HepG2 (cell line): Measurements from ENCODE around the gene PNMA5. TPM values are rescaled to one million over a fixed set of nuclear protein-coding genes. Genes with fewer than 3 reads are reported as not detected.
"Not testable (repeated sequence)": the region's sequence is repeated elsewhere in the genome, so short reads cannot be mapped to it uniquely, and the experiment has no call there.

Experiments
- ATAC-seq: fragments of 200-7000 bp; cut with Tn5 transposase; 3 replicates; pipeline ENCODE4 v1.9.1; 2020; ENCODE audit warnings: mild to moderate bottlenecking, moderate library complexity
- BruUV-seq: library from RNA; stranded (reverse); fragments of 400-500 nt; replicated peaks from 2 replicates; lab custom pipeline; 2021; lab: Mats Ljungman, UMichigan
- CTCF ChIA-PET: fragments of 300-600 bp; formaldehyde crosslinking; extraction: SDS; loops from one replicate; lab custom pipeline; 2021; ENCODE audit warnings: low total read pairs, inconsistent platforms, low intra/inter-chr PET ratio; lab: Yijun Ruan, JAX
- POLR2A ChIA-PET: fragments of 350-600 bp; sonication (Branson Sonifier 250); formaldehyde crosslinking; loops from one replicate; lab custom pipeline; 2020; ENCODE audit warnings: antibody characterized with exemption, inconsistent platforms; lab: Yijun Ruan, JAX
- DNase-seq: peaks from one replicate; pipeline ENCODE4 v3.0.0-alpha.2; 2015; ENCODE audit warnings: low spot score
- FAIRE-seq: peaks from 3 replicates; lab custom pipeline; 2011; peaks lifted over from hg19 to GRCh38; lab: Jason Lieb, UNC
- H2AFZ ChIP-seq: one replicate; pipeline ENCODE4 v1.6.1; 2011; ENCODE audit warnings: low read length, inconsistent platforms
- H3K27ac ChIP-seq: fragments of 300-600 bp; 3 replicates; pipeline ENCODE4 v1.8.0; 2011; ENCODE audit warnings: mixed run types, mild to moderate bottlenecking, mixed read lengths, low read length, inconsistent platforms; ENCODE audit not compliant: insufficient read depth; ENCODE audit errors: extremely low read length
- H3K27me3 ChIP-seq, 2 experiments: fragments of 200-600 bp in 1 of 2; 2 replicates in 1 of 2; 3 replicates in 1 of 2; pipeline versions ENCODE4 v1.6.0 to v1.8.0; 2011; ENCODE audit warnings: low read length in 2 of 2, mild to moderate bottlenecking in 2 of 2, moderate library complexity in 2 of 2, inconsistent platforms in 1 of 2; ENCODE audit not compliant: insufficient read depth in 2 of 2, control insufficient read depth in 1 of 2
- H3K36me3 ChIP-seq, 2 experiments: fragments of 200-600 bp in 1 of 2; replicated peaks in 1 of 2; 2 replicates in 1 of 2; 3 replicates in 1 of 2; pipeline versions ENCODE4 v1.5.1 to v1.8.0; 2011; ENCODE audit warnings: low read length in 2 of 2, inconsistent platforms in 1 of 2; ENCODE audit not compliant: insufficient read depth in 2 of 2, control insufficient read depth in 1 of 2
- H3K4me1 ChIP-seq: 2 replicates; pipeline ENCODE4 v1.5.1; 2012; ENCODE audit warnings: low read length, inconsistent platforms; ENCODE audit not compliant: insufficient read depth
- H3K4me2 ChIP-seq: 2 replicates; pipeline ENCODE4 v1.6.0; 2011; ENCODE audit warnings: low read depth, low read length, inconsistent platforms
- H3K4me3 ChIP-seq, 3 experiments: fragments of 200-600 bp in 1 of 3; sonication (generic), shearing (Covaris generic) in 1 of 3; replicated peaks in 1 of 3; 2 replicates each; pipeline ENCODE4 v1.5.1; 2011 to 2016; ENCODE audit warnings: low read length in 3 of 3, inconsistent platforms in 2 of 3, low read depth in 2 of 3, mild to moderate bottlenecking in 2 of 3, control low read depth in 1 of 3, mixed read lengths in 1 of 3; ENCODE audit not compliant: insufficient read depth in 1 of 3
- H3K79me2 ChIP-seq: one replicate; pipeline ENCODE4 v1.6.1; 2011; ENCODE audit warnings: low read length, inconsistent platforms; ENCODE audit not compliant: insufficient read depth
- H3K9ac ChIP-seq: 2 replicates; pipeline ENCODE4 v1.6.0; 2011; ENCODE audit warnings: mild to moderate bottlenecking, low read depth, low read length, inconsistent platforms; ENCODE audit not compliant: insufficient read depth
- H3K9me3 ChIP-seq: 2 replicates; pipeline ENCODE4 v1.5.1; 2012; ENCODE audit warnings: mild to moderate bottlenecking, low read length
- H4K20me1 ChIP-seq: 2 replicates; pipeline ENCODE4 v1.6.0; 2011; ENCODE audit warnings: inconsistent platforms, mild to moderate bottlenecking, low read length, moderate library complexity; ENCODE audit not compliant: insufficient read depth
- RBM39 ChIP-seq: fragments of 200-400 bp; formaldehyde crosslinking; IDR thresholded peaks from one replicate; pipeline ENCODE4 v1.6.1; 2018; ENCODE audit warnings: antibody characterized with exemption, mild to moderate bottlenecking, low read depth, low read length; ENCODE audit not compliant: poor library complexity, severe bottlenecking
- RELA ChIP-seq: sonication (generic); formaldehyde crosslinking; IDR thresholded peaks from 2 replicates; pipeline ENCODE4 v1.4.0; 2020; ENCODE audit warnings: missing genetic modification reagents
- ZNF142 ChIP-seq: sonication (generic); formaldehyde crosslinking; IDR thresholded peaks from 2 replicates; pipeline ENCODE4 v1.4.0; 2020; ENCODE audit warnings: missing genetic modification reagents
- ZNF652 ChIP-seq: IDR thresholded peaks from 2 replicates; pipeline ENCODE4 v1.6.1; 2016; ENCODE audit warnings: low read depth, borderline replicate concordance
- WGBS: methylation state at CpG from one replicate; pipeline ENCODE4 v1.1.6; 2017; ENCODE audit warnings: low lambda C conversion rate; 5-methylcytosine and 5-hydroxymethylcytosine counted together
- in situ Hi-C: cut with HindIII; loops from 2 replicates; pipeline ENCODE4 v1.10.0; 2017; ENCODE audit warnings: low pct_unique_long_range_greater_than_20kb; ENCODE audit not compliant: extremely low pct_ligation_motif_present
- intact Hi-C: fragments of 100-400 bp; cut with micrococcal nuclease; formaldehyde crosslinking; loops from one replicate; pipeline ENCODE4 v1.10.0; 2022; ENCODE audit not compliant: unreplicated experiment
- polyA plus RNA-seq, 8 experiments: library from polyadenylated mRNA; depleted of rRNA in 3 of 8; stranded (reverse) in 7 of 8; unstranded in 1 of 8; fragments of >200 nt; fragmentation: Illumina TruSeq in 4 of 8; extraction: Trizol in 4 of 8; gene quantifications; 2 replicates each; pipeline versions ENCODE4 v1.2.1 to v1.2.3, GENCODE V29; 2011 to 2016; ENCODE audit warnings: low read depth in 4 of 8, missing spikeins in 1 of 8, mixed read lengths in 1 of 8; ENCODE audit not compliant: insufficient read depth in 1 of 8
- total RNA-seq, 5 experiments: library from RNA; depleted of rRNA; stranded (reverse); fragments of >200 nt; fragmentation: Illumina TruSeq; extraction: Trizol; gene quantifications; 2 replicates each; pipeline ENCODE4 v1.2.3, GENCODE V29; 2016; ENCODE audit warnings: low read depth in 1 of 5

Gene PNMA5
- total and polyA plus RNA-seq, 2 of the 13 experiments (the other 11 are each of a cell fraction or from before 2014, with no cell fraction given) = not detected

- POLR2A ChIA-PET = no interaction called here
- Histone ChIP-seq H3K4me3 (no peak overlapping the region), H3K4me2 (no peak overlapping the region), H4K20me1 (no peaks in the 10 kb centered on the region), H3K36me3 (no peaks in the 10 kb centered on the region), H3K4me1 (no peaks in the 10 kb centered on the region), H3K9ac (no peak overlapping the region), H3K27me3 (no peaks in the 10 kb centered on the region; a peak in 1 of 5 replicates), H3K27ac (no peak overlapping the region), H3K79me2 (no peaks in the 10 kb centered on the region), H3K9me3 (no peaks in the 10 kb centered on the region), H2AFZ (no peak overlapping the region)
- ATAC-seq = no peak
- TF ChIP-seq ZNF652 (CRISPR knock-in tag) = no peak
- no peak for TF ChIP-seq ZNF142 (CRISPR knock-in tag)
- no peak for TF ChIP-seq RBM39
- TF ChIP-seq RELA (CRISPR knock-in tag) = no peak
- CTCF ChIA-PET = no interaction called here
- intact Hi-C loops = no loop called here
- DNase-seq = no peak
- no CpG with 5 or more reads among the region's 8 CpGs for WGBS
- FAIRE-seq = no peak
- in situ Hi-C loops = no loop called here
- no TSS peak for BruUV-seq
Observed at GRCh38 chrX:152987801-152988200, 6.1 kb downstream of the PNMA5 start.

DNA sequence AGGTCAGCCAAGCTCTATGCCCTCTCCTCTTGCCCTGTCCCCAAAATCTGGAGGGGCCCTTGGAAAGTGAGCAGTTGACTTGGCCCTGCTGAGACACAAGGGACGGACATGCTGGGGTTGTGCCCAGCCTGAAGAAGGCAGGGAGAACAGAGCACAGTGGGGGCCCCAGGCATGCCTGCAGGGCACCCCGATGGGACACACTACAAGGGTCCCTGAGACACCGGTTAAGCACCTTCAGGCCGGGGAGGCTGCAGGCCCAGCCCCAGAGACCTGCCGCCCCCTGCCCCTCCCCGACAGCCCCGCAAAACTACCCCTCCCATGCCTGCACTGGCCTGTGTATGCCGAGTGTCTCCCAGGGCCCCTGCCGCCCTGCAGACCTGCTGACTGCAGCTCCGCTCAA is 6.8 kb downstream of the PNMA5 start:
- H3K9me3 ChIP-seq, H4K20me1 ChIP-seq, H2AFZ ChIP-seq, H3K4me1 ChIP-seq, H3K9ac ChIP-seq, H3K79me2 ChIP-seq, FAIRE-seq, DNase-seq, H3K27me3 ChIP-seq, H3K27ac ChIP-seq, CTCF ChIA-PET, H3K4me2 ChIP-seq, intact Hi-C loops, H3K36me3 ChIP-seq, BruUV-seq, H3K4me3 ChIP-seq, ATAC-seq, POLR2A ChIA-PET, in situ Hi-C loops: not testable (repeated sequence)
- WGBS = no CpG with 5 or more reads among the region's 10 CpGs

DNA sequence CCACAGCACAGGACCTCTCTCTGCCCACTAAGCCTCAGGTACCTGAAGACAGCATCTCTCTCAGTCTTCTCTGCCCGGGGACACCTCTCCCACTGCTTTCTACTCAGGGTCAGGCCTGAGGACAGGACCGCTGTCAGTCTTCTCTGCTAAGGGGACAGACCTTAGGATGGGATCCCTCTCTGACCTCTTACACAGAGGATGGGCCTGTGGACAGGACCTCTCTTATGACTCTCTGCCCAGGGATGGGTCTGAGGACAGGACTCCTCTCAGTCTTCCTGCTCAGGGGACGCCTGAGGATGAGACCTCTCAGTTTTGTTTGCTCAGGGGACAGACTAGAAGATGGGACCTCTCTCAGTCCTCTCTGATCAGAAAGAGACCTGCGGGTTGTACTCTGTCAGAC is 8.5 kb downstream of the PNMA5 start:
- BruUV-seq, FAIRE-seq, H3K27ac ChIP-seq, H3K4me2 ChIP-seq, H3K4me1 ChIP-seq, H3K79me2 ChIP-seq, intact Hi-C loops, H3K9me3 ChIP-seq, H2AFZ ChIP-seq, ATAC-seq, DNase-seq, H3K4me3 ChIP-seq, CTCF ChIA-PET, H3K9ac ChIP-seq, H3K27me3 ChIP-seq, in situ Hi-C loops, H3K36me3 ChIP-seq, H4K20me1 ChIP-seq, POLR2A ChIA-PET: not testable (repeated sequence)
- WGBS = no CpG with 5 or more reads among the region's 4 CpGs
